Keratinocyte (primary cell): ENCODE measurements around the gene ASL.
"Not testable (repeated sequence)": the region's sequence is repeated elsewhere in the genome, so short reads cannot be mapped to it uniquely, and the experiment has no call there.

Source experiments
- EZH2 ChIP-seq: IDR thresholded peaks from one replicate; pipeline ENCODE4 v1.6.1; 2012; ENCODE audit warnings: inconsistent platforms, mild to moderate bottlenecking, low read length, moderate library complexity
- TF ChIP-seq, protein P1 (sequence below), 3 experiments: IDR thresholded peaks in 1 of 3; conservative IDR thresholded peaks in 1 of 3; optimal IDR thresholded peaks in 1 of 3; 2 replicates in 2 of 3; 3 replicates in 1 of 3; pipeline versions ENCODE3 to v1.5.1; 2011; ENCODE audit warnings: low read length in 3 of 3, mild to moderate bottlenecking in 3 of 3, moderate library complexity in 2 of 3, control low read depth in 1 of 3, inconsistent platforms in 1 of 3; ENCODE audit not compliant: insufficient read depth in 2 of 3; ENCODE audit errors: extremely low read depth in 1 of 3

GRCh38 chr7:66103994-66104393, 28.4 kb downstream of the ASL start:
- TF ChIP-seq, protein P1, sequence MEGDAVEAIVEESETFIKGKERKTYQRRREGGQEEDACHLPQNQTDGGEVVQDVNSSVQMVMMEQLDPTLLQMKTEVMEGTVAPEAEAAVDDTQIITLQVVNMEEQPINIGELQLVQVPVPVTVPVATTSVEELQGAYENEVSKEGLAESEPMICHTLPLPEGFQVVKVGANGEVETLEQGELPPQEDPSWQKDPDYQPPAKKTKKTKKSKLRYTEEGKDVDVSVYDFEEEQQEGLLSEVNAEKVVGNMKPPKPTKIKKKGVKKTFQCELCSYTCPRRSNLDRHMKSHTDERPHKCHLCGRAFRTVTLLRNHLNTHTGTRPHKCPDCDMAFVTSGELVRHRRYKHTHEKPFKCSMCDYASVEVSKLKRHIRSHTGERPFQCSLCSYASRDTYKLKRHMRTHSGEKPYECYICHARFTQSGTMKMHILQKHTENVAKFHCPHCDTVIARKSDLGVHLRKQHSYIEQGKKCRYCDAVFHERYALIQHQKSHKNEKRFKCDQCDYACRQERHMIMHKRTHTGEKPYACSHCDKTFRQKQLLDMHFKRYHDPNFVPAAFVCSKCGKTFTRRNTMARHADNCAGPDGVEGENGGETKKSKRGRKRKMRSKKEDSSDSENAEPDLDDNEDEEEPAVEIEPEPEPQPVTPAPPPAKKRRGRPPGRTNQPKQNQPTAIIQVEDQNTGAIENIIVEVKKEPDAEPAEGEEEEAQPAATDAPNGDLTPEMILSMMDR (optimal IDR thresholded peaks at IDR 0.05 in 1 of 3, IDR thresholded peaks at IDR 0.05 in 1 of 3, conservative IDR thresholded peaks at IDR 0.05 in 1 of 3; ENCODE audit: extremely low read depth in 1 of 3, insufficient read depth in 2 of 3, low read length in 3 of 3) = not testable (repeated sequence)
- not testable (repeated sequence) for TF ChIP-seq EZH2
